SK-N-SH (cell line): ENCODE results near the gene UBE2D2.

Source experiments
- CTCF ChIP-seq: fragments of 200-600 bp; sonication (generic); IDR thresholded peaks from 2 replicates; pipeline ENCODE4 v1.6.1; 2017; ENCODE audit warnings: antibody characterized with exemption, mild to moderate bottlenecking, moderate library complexity
- JUND ChIP-seq: IDR thresholded peaks from 2 replicates; pipeline ENCODE4 v1.4.0; 2012
- MAX ChIP-seq: IDR thresholded peaks from 2 replicates; pipeline ENCODE4 v1.4.0; 2012; ENCODE audit warnings: low read depth
- RXRA ChIP-seq: IDR thresholded peaks from 2 replicates; pipeline ENCODE4 v1.4.0; 2012; ENCODE audit warnings: low read depth, mild to moderate bottlenecking, borderline replicate concordance

GRCh38 chr5:139653616-139654015 lies 92.5 kb downstream of the UBE2D2 start:
- no peak for TF ChIP-seq JUND
- TF ChIP-seq MAX = no peak
- no peak for TF ChIP-seq CTCF
- no peak for TF ChIP-seq RXRA
